K562 (cell line): Measurements from ENCODE around the gene EEPD1.

Experiments
- PTBP1 ChIP-seq: fragments of 200-400 bp; formaldehyde crosslinking; IDR thresholded peaks from 2 replicates; pipeline ENCODE4 v1.6.1; 2017; ENCODE audit warnings: low read depth, low read length
- RAD21 ChIP-seq, 2 experiments: fragments of 250-450 bp in 1 of 2; fragments of 450-650 bp in 1 of 2; sonication (Bioruptor Pico) in 1 of 2; formaldehyde crosslinking in 1 of 2; IDR thresholded peaks in 1 of 2; conservative IDR thresholded peaks in 1 of 2; 2 replicates each; pipeline versions ENCODE4 v1.4.0 to v1.8.0; 2020 to 2022; ENCODE audit warnings: mild to moderate bottlenecking in 2 of 2, moderate library complexity in 1 of 2
- XRCC5 ChIP-seq: fragments of 200-400 bp; formaldehyde crosslinking; IDR thresholded peaks from 2 replicates; pipeline ENCODE4 v1.6.1; 2017; ENCODE audit warnings: low read depth, mild to moderate bottlenecking, low read length
- TF ChIP-seq, protein P1 (sequence below): fragments of 200-800 bp; sonication (Bioruptor generic); IDR thresholded peaks from 2 replicates; pipeline ENCODE4 v1.6.1; 2017; ENCODE audit warnings: missing genetic modification characterization, missing compliant biosample characterization

GRCh38 chr7:36109013-36109627 is 43.9 kb upstream of the EEPD1 start:
- no peak for TF ChIP-seq RAD21 (CRISPR knock-in tag; conservative IDR thresholded peaks at IDR 0.05 in 1 of 2, IDR thresholded peaks at IDR 0.05 in 1 of 2)
- TF ChIP-seq PTBP1, result no peak
- TF ChIP-seq XRCC5, result no peak
- TF ChIP-seq, protein P1, sequence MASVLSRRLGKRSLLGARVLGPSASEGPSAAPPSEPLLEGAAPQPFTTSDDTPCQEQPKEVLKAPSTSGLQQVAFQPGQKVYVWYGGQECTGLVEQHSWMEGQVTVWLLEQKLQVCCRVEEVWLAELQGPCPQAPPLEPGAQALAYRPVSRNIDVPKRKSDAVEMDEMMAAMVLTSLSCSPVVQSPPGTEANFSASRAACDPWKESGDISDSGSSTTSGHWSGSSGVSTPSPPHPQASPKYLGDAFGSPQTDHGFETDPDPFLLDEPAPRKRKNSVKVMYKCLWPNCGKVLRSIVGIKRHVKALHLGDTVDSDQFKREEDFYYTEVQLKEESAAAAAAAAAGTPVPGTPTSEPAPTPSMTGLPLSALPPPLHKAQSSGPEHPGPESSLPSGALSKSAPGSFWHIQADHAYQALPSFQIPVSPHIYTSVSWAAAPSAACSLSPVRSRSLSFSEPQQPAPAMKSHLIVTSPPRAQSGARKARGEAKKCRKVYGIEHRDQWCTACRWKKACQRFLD, result no peak
